A673 (cell line): ENCODE results near the gene IGFL4. TPM values are rescaled to one million over a fixed set of nuclear protein-coding genes. Genes with fewer than 3 reads are reported as not detected.

Experiments
- BruUV-seq: library from RNA; stranded (reverse); fragments of 400-500 nt; replicated peaks from 2 replicates; lab custom pipeline; 2021; lab: Mats Ljungman, UMichigan
- CTCF ChIA-PET: fragments of 300-600 bp; sonication (Branson Sonifier 250); formaldehyde crosslinking; loops from one replicate; lab custom pipeline; 2022; ENCODE audit warnings: antibody characterized with exemption; lab: Charles Lee
- POLR2A ChIA-PET: fragments of 300-600 bp; sonication (Branson Sonifier 250); formaldehyde crosslinking; loops from one replicate; lab custom pipeline; 2022; ENCODE audit warnings: antibody characterized with exemption; ENCODE audit not compliant: low non-redundant PET; lab: Charles Lee
- DNase-seq: peaks from one replicate; pipeline ENCODE4 v3.0.0-alpha.2; 2015; ENCODE audit warnings: low spot score
- H3K27ac ChIP-seq: fragments of 200-600 bp; sonication (generic); 2 replicates; pipeline ENCODE4 v1.5.1; 2016; ENCODE audit warnings: mixed run types, low read depth, mild to moderate bottlenecking, mixed read lengths, antibody characterized with exemption, low read length; ENCODE audit not compliant: poor library complexity, severe bottlenecking
- H3K27me3 ChIP-seq: fragments of 200-600 bp; sonication (generic); replicated peaks from 2 replicates; pipeline ENCODE4 v1.6.1; 2017; ENCODE audit warnings: mixed run types, low read depth, mild to moderate bottlenecking, mixed read lengths, antibody characterized with exemption, low read length; ENCODE audit not compliant: insufficient read depth, poor library complexity
- H3K36me3 ChIP-seq: fragments of 200-600 bp; sonication (generic); 2 replicates; pipeline ENCODE4 v1.6.1; 2016; ENCODE audit warnings: mixed run types, mild to moderate bottlenecking, mixed read lengths, antibody characterized with exemption, low read length; ENCODE audit not compliant: insufficient read depth, poor library complexity, severe bottlenecking
- H3K4me1 ChIP-seq: fragments of 200-600 bp; sonication (generic); 2 replicates; pipeline ENCODE4 v1.6.1; 2017; ENCODE audit warnings: mixed run types, mild to moderate bottlenecking, mixed read lengths, antibody characterized with exemption, low read length; ENCODE audit not compliant: insufficient read depth, poor library complexity, severe bottlenecking
- H3K4me3 ChIP-seq: fragments of 200-600 bp; sonication (generic); 2 replicates; pipeline ENCODE4 v1.5.1; 2016; ENCODE audit warnings: low read depth, mixed run types, mild to moderate bottlenecking, mixed read lengths, low read length; ENCODE audit not compliant: poor library complexity, severe bottlenecking
- H3K9me3 ChIP-seq: fragments of 200-600 bp; sonication (generic); 2 replicates; pipeline ENCODE4 v1.6.1; 2016; ENCODE audit warnings: mixed run types, low read depth, mild to moderate bottlenecking, mixed read lengths, antibody characterized with exemption, low read length; ENCODE audit not compliant: poor library complexity, severe bottlenecking
- EZH2 ChIP-seq: fragments of 200-600 bp; sonication (generic); IDR thresholded peaks from 2 replicates; pipeline ENCODE4 v1.6.1; 2017; ENCODE audit warnings: borderline replicate concordance, low read depth, mild to moderate bottlenecking, mixed read lengths, antibody characterized with exemption, low read length; ENCODE audit not compliant: poor library complexity, severe bottlenecking
- intact Hi-C: fragments of 100-400 bp; cut with micrococcal nuclease; formaldehyde crosslinking; loops from one replicate; pipeline ENCODE4 v1.10.0; 2022; ENCODE audit not compliant: unreplicated experiment
- total RNA-seq: library from RNA; stranded (reverse); gene quantifications from 2 replicates; pipeline ENCODE4 v1.2.3, GENCODE V29; 2021
- TF ChIP-seq, protein P1 (sequence below): fragments of 300-800, 200-600 bp; sonication (generic); conservative IDR thresholded peaks from 2 replicates; pipeline ENCODE4 v1.5.1; 2017; ENCODE audit warnings: low read depth, mild to moderate bottlenecking, antibody characterized with exemption, low read length, moderate library complexity, mixed read lengths

The IGFL4 gene
- total RNA-seq, 1 experiment from 2014 or later: not detected

DNA sequence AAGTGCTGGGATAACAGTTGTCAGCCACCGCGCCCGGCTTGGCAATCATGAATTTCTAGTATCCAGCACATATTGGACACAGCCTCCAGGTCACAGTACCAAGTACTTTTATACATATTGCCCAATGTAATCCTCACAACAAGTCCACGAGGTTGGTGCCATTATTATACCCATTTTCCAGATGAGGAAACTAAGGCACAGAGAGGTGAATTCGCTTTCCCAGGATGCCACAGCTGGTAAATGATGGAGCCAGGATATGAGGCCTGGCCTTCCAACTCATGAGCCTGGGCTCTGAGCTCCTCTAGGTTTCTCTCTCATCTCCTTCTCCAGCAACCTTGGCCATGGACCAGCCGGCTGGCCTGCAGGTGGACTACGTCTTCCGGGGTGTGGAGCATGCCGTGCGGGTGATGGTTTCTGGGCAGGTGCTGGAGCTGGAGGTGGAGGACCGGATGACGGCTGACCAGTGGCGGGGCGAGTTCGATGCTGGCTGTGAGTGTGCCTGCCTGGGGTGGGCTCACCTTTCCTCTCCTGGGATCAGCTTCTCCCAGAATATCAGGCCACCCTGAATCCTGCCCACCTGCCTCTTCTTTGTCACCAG, 38.0 kb downstream of the IGFL4 start:
- CTCF ChIA-PET: no interaction called here
- POLR2A ChIA-PET: no interaction called here
- no TSS peak for BruUV-seq

DNA sequence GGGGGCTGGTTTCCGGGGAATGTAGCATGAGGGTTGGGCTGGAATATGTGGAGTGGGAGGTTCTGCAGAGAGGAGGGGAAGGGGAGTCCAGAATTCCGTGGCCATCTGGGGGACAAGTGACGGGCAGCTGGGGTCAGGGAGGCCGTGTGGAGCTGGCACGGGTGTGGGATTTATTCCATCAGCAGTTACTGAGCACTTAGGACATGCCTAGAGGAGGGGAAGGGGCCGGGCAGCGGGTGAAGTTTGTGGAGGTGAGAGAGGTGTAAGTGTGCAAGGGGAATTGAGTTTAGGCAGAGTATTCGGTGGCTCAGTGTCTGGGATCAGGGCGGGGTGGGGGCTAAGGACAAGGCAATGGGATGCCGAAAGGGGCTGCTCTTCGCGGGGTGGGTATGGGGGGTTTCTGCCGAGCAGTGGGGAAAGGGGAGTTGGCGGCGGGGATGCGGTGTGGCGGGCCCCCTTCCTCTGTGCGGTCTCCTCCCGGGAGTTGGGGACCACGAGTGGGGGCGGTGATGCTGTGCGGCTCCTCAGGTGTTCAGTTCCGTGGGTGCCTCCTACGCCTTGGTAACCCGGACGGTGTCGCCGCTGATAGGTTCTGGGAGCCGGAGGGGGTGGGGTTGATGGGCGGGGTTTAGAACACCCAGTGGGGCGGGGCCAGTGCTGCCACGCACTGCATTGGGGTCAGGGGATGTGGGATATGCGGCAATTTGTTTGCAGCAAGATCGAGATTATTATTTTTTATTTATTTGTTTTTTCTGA, 40.1 kb downstream of the IGFL4 start:
- intact Hi-C loops: no loop called here
- POLR2A ChIA-PET: no interaction called here
- no peak for TF ChIP-seq EZH2
- TF ChIP-seq, protein P1, sequence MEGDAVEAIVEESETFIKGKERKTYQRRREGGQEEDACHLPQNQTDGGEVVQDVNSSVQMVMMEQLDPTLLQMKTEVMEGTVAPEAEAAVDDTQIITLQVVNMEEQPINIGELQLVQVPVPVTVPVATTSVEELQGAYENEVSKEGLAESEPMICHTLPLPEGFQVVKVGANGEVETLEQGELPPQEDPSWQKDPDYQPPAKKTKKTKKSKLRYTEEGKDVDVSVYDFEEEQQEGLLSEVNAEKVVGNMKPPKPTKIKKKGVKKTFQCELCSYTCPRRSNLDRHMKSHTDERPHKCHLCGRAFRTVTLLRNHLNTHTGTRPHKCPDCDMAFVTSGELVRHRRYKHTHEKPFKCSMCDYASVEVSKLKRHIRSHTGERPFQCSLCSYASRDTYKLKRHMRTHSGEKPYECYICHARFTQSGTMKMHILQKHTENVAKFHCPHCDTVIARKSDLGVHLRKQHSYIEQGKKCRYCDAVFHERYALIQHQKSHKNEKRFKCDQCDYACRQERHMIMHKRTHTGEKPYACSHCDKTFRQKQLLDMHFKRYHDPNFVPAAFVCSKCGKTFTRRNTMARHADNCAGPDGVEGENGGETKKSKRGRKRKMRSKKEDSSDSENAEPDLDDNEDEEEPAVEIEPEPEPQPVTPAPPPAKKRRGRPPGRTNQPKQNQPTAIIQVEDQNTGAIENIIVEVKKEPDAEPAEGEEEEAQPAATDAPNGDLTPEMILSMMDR: no peak
- Histone ChIP-seq H3K27me3 (no peaks in the 10 kb centered on the region), H3K36me3 (no peaks in the 10 kb centered on the region), H3K27ac (no peak overlapping the region), H3K4me1 (peaks cover 12% of the 10 kb centered on the region), H3K4me3 (no peak overlapping the region), H3K9me3 (no peaks in the 10 kb centered on the region)
- peak; percentile 31 for DNase-seq
- CTCF ChIA-PET: no interaction called here
- no TSS peak for BruUV-seq

More for the DNA sequence above, 38.0 kb downstream of the IGFL4 start:
- intact Hi-C loops: no loop called here
- TF ChIP-seq, protein P1: no peak
- TF ChIP-seq EZH2: no peak
- Histone ChIP-seq H3K27me3 (no peaks in the 10 kb centered on the region), H3K9me3 (no peaks in the 10 kb centered on the region), H3K4me1 (peaks cover 8% of the 10 kb centered on the region), H3K27ac (no peak overlapping the region), H3K36me3 (no peaks in the 10 kb centered on the region), H3K4me3 (no peak overlapping the region)
- DNase-seq: no peak

DNA sequence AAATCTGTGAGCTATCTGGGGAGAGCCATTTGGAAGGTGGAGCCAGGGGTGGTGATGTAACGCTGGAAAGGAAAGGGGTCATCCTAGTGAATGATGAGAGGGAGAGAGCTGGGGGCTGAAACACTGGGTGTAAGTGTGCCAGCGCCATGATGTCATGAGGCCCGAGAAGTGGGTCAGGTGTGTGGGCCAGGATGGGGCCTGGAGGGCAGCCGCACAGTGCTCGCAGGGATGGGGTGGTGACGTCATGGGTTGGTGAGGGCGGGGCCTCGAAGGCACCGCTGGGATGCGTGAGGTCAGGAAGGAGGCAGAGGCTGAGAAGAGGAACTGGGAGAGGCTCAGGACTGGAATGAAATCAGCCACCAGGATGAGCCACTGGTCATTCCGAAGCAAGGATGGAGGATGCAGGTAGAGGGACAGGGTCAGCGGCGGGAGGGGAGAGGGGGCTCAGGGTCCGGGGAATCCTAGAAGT, 41.1 kb downstream of the IGFL4 start:
- DNase-seq: no peak
- Histone ChIP-seq H3K36me3 (no peaks in the 10 kb centered on the region), H3K27me3 (no peaks in the 10 kb centered on the region), H3K9me3 (no peaks in the 10 kb centered on the region), H3K4me1 (peaks cover 12% of the 10 kb centered on the region), H3K27ac (no peak overlapping the region), H3K4me3 (no peak overlapping the region)
- intact Hi-C loops: no loop called here
- TF ChIP-seq, protein P1: no peak
- no peak for TF ChIP-seq EZH2
- ChIA-PET POLR2A (no interaction called here), CTCF (no interaction called here)
- BruUV-seq: no TSS peak
